Chondrocyte (in vitro differentiated cells): ENCODE data around the gene SSC4D. TPM values are rescaled to one million over a fixed set of nuclear protein-coding genes. Genes with fewer than 3 reads are reported as not detected.
"Not testable (repeated sequence)": the region's sequence is repeated elsewhere in the genome, so short reads cannot be mapped to it uniquely, and the experiment has no call there.

Source experiments
- DNase-seq: peaks from one replicate; pipeline ENCODE4 v3.0.0; 2021; ENCODE audit warnings: mixed read lengths, low spot score
- H3K27ac Mint-ChIP-seq: one replicate; pipeline ENCODE4 v1.8.0; 2021; ENCODE audit warnings: mild to moderate bottlenecking, moderate library complexity, mixed read lengths; ENCODE audit not compliant: unreplicated experiment
- H3K27me3 Mint-ChIP-seq: 2 replicates; pipeline ENCODE4 v1.8.0; 2021; ENCODE audit warnings: low read depth, mixed read lengths
- H3K36me3 Mint-ChIP-seq: 2 replicates; pipeline ENCODE4 v1.8.0; 2021; ENCODE audit warnings: low read depth, mixed read lengths
- H3K4me1 Mint-ChIP-seq: 2 replicates; pipeline ENCODE4 v1.8.0; 2021; ENCODE audit warnings: low read depth, mild to moderate bottlenecking, mixed read lengths
- H3K4me3 Mint-ChIP-seq: one replicate; pipeline ENCODE4 v1.8.0; 2021; ENCODE audit warnings: mild to moderate bottlenecking, moderate library complexity, mixed read lengths; ENCODE audit not compliant: unreplicated experiment
- H3K9me3 Mint-ChIP-seq: 2 replicates; pipeline ENCODE4 v1.8.0; 2021; ENCODE audit warnings: low read depth, mixed read lengths
- total RNA-seq: library from RNA; stranded (reverse); gene quantifications from 3 replicates; pipeline ENCODE4 v1.2.1, GENCODE V29; 2021
- TF ChIP-seq, protein P1 (sequence below): fragments of 200-600 bp; sonication (generic); IDR thresholded peaks from 2 replicates; pipeline ENCODE4 v1.5.0; 2021; ENCODE audit warnings: antibody characterized with exemption, mild to moderate bottlenecking, moderate library complexity

Gene SSC4D
- total RNA-seq, 1 donor from 2014 or later, result 1.2 TPM

DNA sequence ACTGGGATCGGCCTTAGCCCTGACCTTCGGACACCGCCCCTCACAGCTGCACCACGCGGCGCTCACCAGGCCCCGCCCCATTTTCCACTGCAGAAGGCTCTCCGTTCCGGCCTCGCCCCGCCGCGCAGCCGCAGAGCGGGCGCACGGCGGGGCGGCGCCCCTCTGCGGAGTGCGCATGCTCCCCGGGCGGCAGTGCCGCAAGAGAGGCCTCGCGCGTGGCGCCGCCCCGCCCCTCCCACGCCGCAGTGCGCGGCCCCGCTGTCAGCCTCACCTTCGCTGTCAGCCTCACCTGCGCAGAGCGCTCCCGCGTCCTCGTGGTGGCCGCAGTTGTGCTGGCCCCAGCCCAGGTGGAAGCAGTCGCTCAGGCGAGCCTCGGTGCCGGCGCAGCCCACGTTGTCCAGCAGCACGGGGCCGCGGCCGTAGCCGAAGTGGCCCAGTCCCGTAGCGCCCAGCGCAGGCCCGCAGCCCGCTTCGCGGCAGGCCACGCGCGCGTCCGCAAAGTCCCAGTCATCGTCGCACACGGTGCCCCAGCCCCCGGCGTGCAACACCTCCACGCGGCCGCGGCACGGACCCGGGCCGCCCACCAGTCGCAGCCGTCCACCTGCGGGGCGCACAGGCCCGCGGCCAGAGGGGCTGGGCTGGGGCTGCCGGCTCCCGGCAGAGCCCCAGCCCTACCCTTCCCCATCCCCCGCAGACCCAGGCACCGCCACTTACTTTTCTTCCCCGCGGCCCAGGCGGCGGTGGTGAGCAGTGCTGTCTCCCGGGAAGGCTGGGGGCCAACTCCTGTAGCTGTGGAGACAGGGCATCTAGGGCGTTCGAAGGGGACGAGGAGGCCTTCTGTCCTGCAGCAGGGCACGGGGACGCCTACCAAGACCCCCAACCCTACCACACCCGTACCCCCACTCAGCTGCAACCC lies 16.1 kb downstream of the SSC4D start:
- Mint-ChIP-seq H3K27ac (peak overlapping the region; percentile 88), H3K27me3 (no peaks in the 10 kb centered on the region)
- TF ChIP-seq, protein P1, sequence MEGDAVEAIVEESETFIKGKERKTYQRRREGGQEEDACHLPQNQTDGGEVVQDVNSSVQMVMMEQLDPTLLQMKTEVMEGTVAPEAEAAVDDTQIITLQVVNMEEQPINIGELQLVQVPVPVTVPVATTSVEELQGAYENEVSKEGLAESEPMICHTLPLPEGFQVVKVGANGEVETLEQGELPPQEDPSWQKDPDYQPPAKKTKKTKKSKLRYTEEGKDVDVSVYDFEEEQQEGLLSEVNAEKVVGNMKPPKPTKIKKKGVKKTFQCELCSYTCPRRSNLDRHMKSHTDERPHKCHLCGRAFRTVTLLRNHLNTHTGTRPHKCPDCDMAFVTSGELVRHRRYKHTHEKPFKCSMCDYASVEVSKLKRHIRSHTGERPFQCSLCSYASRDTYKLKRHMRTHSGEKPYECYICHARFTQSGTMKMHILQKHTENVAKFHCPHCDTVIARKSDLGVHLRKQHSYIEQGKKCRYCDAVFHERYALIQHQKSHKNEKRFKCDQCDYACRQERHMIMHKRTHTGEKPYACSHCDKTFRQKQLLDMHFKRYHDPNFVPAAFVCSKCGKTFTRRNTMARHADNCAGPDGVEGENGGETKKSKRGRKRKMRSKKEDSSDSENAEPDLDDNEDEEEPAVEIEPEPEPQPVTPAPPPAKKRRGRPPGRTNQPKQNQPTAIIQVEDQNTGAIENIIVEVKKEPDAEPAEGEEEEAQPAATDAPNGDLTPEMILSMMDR, result peak; percentile 32

DNA sequence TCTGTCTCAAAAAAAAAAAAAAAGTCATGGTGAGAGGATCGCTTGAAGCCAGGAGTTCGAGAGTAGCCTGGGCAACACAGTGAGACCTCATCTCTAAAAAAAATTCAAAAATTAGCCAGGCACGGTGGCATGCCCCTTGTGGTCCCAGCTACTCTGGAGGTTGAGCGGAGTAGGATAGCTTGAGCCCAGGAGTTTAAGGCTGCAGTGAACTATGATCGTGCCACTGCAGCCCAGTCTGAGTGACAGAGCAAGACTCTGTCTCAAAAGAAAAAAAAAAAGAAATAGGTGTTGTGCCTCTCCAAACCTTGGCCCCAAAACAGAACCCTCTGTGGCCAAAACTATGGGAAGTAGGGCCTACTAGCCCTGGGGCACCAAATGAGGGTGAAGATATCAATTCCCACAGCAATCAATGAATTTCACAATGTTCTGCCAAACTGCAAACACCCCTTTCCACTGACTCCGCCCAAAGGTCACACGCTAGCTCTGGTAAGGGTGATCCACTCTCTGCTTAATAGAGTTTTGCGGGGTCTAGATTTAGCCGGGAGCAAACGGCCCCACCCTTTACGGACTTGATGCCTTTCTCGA lies 16.9 kb downstream of the SSC4D start:
- Mint-ChIP-seq H3K4me3 (peak overlapping the region; percentile 73), H3K4me1 (peaks cover 18% of the 10 kb centered on the region), H3K27me3 (no peaks in the 10 kb centered on the region), H3K9me3 (no peaks in the 10 kb centered on the region), H3K27ac (peak overlapping the region; percentile 88), H3K36me3 (no peaks in the 10 kb centered on the region)
- TF ChIP-seq, protein P1, result no peak
- DNase-seq, result no peak

More for the DNA sequence above, 16.1 kb downstream of the SSC4D start:
- Mint-ChIP-seq H3K4me3 (peak overlapping the region; percentile 73), H3K4me1 (peaks cover 18% of the 10 kb centered on the region), H3K36me3 (no peaks in the 10 kb centered on the region), H3K9me3 (no peaks in the 10 kb centered on the region)
- DNase-seq, result peak; percentile 94

DNA sequence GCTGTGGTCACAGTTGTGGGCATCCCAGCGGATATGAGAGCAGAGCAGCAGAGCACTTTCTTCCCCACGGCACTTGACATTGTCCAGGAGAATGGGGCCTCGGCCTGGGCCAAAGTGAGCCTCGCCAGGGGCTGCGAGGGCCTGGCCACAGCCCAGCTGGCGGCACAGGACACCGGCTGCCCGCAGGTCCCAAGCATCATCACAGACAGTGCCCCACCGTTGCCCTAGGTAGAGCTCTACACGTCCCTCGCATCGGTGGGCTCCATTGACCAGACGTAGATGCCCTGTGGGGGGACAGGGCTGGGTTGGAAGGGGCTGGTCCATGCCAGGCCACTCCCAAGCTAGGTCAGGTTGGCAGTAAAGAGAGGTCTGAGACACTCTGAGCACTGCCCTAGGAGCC lies 19.4 kb downstream of the SSC4D start:
- H3K27ac Mint-ChIP-seq, result no peak overlapping the region
- H3K36me3 Mint-ChIP-seq, result no peaks in the 10 kb centered on the region
- H3K27me3 Mint-ChIP-seq, result no peaks in the 10 kb centered on the region
- no peaks in the 10 kb centered on the region for H3K9me3 Mint-ChIP-seq
- H3K4me3 Mint-ChIP-seq, result no peak overlapping the region
- TF ChIP-seq, protein P1, result no peak
- no peak for DNase-seq
- peaks cover 18% of the 10 kb centered on the region for H3K4me1 Mint-ChIP-seq

DNA sequence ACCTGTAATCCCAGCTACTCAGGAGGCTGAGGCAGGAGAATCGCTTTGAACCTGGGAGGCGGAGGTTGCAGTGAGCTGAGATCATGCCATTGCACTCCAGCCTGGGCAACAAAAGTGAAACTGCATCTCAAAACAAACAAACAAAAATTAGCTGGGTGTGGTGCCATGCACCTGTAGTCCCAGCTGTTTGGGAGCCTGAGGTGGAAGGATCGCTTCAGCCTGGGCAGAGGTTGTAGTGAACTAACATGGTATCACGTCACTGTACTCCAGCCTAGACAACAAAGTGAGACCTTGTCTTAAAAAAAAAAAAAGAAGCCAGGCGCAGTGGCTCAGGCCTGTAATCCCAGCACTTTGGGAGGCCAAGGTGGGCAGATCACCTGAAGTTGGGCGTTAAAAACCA lies 21.7 kb downstream of the SSC4D start:
- H3K4me3 Mint-ChIP-seq, H3K27me3 Mint-ChIP-seq, H3K36me3 Mint-ChIP-seq, H3K27ac Mint-ChIP-seq, H3K9me3 Mint-ChIP-seq, DNase-seq: not testable (repeated sequence)
- H3K4me1 Mint-ChIP-seq, result peaks cover 11% of the 10 kb centered on the region

DNA sequence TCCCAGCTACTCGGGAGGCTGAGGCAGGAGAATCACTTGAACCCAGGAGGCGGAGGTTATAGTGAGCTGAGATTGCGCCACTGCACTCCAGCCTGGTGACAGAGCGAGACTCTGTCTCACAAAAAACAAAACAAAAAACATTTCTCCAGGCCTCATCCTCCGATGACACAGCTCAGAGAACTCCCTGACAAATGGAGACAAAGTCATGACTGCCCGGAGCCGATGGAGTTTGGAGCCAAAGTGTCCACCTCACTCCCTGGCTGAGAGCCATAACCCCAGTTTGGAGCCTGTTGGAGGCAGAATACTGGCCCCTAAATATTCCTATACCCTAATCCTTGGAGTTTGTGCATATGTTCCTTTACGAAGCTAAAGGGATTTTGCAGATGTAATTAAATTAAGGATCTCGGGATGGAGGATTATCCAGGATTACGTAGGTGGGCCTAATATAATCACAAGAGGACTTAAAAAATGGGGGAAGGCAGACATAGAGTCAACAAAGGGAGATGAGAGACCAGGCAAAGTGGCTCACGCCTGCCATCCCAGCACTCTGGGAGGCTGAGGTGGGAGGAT lies 22.7 kb downstream of the SSC4D start:
- Mint-ChIP-seq H3K36me3 (no peaks in the 10 kb centered on the region), H3K27ac (no peak overlapping the region), H3K27me3 (no peaks in the 10 kb centered on the region), H3K4me1 (peaks cover 6% of the 10 kb centered on the region), H3K4me3 (no peak overlapping the region), H3K9me3 (no peaks in the 10 kb centered on the region)
- TF ChIP-seq, protein P1, result no peak
- no peak for DNase-seq
